OCI-LY7 (cell line): ENCODE data around the gene KAZALD1.

ENCODE experiments used
- CTCF ChIP-seq: fragments of 200-600 bp; sonication (generic); conservative IDR thresholded peaks from 2 replicates; pipeline ENCODE4 v1.5.1; 2014; ENCODE audit warnings: mild to moderate bottlenecking, antibody characterized with exemption, low read length, moderate library complexity, mixed read lengths
- EZH2phosphoT487 ChIP-seq: fragments of 200-600 bp; sonication (generic); IDR thresholded peaks from 2 replicates; pipeline ENCODE4 v1.6.1; 2018; ENCODE audit warnings: low read depth, borderline replicate concordance, mild to moderate bottlenecking, mixed run types, antibody characterized with exemption, low read length, moderate library complexity, mixed read lengths

GRCh38 chr10:101090597-101090996 lies 28.8 kb downstream of the KAZALD1 start:
- no peak for TF ChIP-seq CTCF
- TF ChIP-seq EZH2phosphoT487: no peak
